H1 (cell line): ENCODE measurements around the gene UVSSA. TPM values are rescaled to one million over a fixed set of nuclear protein-coding genes. Genes with fewer than 3 reads are reported as not detected.

ENCODE experiments used
- CBX8 ChIP-seq: fragments of 300-800, 300-1000 bp; sonication (generic); IDR thresholded peaks from 2 replicates; pipeline ENCODE4 v1.7.1; 2016; ENCODE audit warnings: low read depth, low read length, borderline replicate concordance
- CTBP2 ChIP-seq: IDR thresholded peaks from 2 replicates; pipeline ENCODE4 v1.7.0; 2011; ENCODE audit warnings: borderline replicate concordance, mild to moderate bottlenecking, moderate library complexity, mixed read lengths, low read length; ENCODE audit not compliant: insufficient read depth, insufficient read length
- HDAC6 ChIP-seq: IDR thresholded peaks from one replicate; pipeline ENCODE4 v1.7.1; 2012; ENCODE audit warnings: low read depth, mild to moderate bottlenecking, inconsistent platforms, low read length, moderate library complexity
- RAD21 ChIP-seq, 2 experiments: IDR thresholded peaks in 1 of 2; conservative IDR thresholded peaks in 1 of 2; 2 replicates each; pipeline ENCODE4 v1.6.1; 2011; ENCODE audit warnings: low read depth in 2 of 2, low read length in 2 of 2, improper control_type of control experiment in 1 of 2, inconsistent platforms in 1 of 2, mild to moderate bottlenecking in 1 of 2, moderate library complexity in 1 of 2
- SUZ12 ChIP-seq: fragments of 200-600 bp; sonication (generic); IDR thresholded peaks from 2 replicates; pipeline ENCODE4 v1.6.1; 2012; ENCODE audit warnings: mild to moderate bottlenecking, inconsistent platforms, low read length, moderate library complexity, mixed read lengths
- TEAD4 ChIP-seq: IDR thresholded peaks from 2 replicates; pipeline ENCODE4 v1.6.1; 2012; ENCODE audit warnings: low read depth, low read length, inconsistent platforms, mixed read lengths
- polyA plus RNA-seq, 7 experiments: library from polyadenylated mRNA; depleted of rRNA in 3 of 7; stranded (reverse) in 5 of 7; unstranded in 2 of 7; fragments of >200 nt in 5 of 7; fragments of 200-250 nt in 2 of 7; gene quantifications; 1 replicate in 5 of 7; 2 replicates in 1 of 7; 4 replicates in 1 of 7; pipeline versions ENCODE4 v1.2.1 to v1.2.3, GENCODE V29; 2011 to 2013; ENCODE audit warnings: missing spikeins in 2 of 7, mixed read lengths in 2 of 7
- total RNA-seq: library from RNA; stranded (reverse); fragmentation: NEBNext Ultra II Directional; extraction: Animal tissue kit (Norgen Biotek cat#: 25700); gene quantifications from 2 replicates; pipeline ENCODE4 v1.2.1, GENCODE V29; 2021

Gene UVSSA
- total and polyA plus RNA-seq, 2 of the 8 experiments (the other 6 are each of a cell fraction or from before 2014, with no cell fraction given): 14.5 to 19.4 TPM

DNA sequence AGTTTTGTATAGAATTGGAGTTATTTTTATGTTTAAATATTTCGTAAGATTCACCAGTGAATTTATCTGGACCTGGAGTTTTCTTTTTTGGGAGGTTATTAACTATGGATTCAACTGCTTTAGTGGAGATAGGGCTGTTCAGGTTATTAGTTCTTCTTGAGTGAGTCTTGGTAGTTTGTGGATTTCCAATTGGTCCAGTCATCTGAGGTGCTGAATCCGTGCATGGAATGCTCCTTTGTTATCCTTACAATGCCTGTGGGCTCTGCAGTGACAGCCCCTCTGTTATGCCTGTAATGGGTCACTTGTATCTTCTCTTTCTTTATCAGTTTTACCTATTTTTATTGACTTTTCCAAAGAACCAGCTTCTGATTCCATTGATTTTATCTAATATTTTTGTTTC lies 74.6 kb downstream of the UVSSA start (continued):
- no peak for TF ChIP-seq RAD21 (IDR thresholded peaks at IDR 0.05 in 1 of 2, conservative IDR thresholded peaks at IDR 0.05 in 1 of 2; ENCODE audit: low read depth in 2 of 2, low read length in 2 of 2)
- TF ChIP-seq TEAD4: no peak
- no peak for TF ChIP-seq HDAC6
- no peak for TF ChIP-seq CTBP2
- TF ChIP-seq CBX8: no peak
- TF ChIP-seq SUZ12: no peak
